Measurements from ENCODE around the gene TARS3.
A peak's percentile ranks its signal among the peaks of the same experiment; 100 is the strongest.

The TARS3 gene

DNA sequence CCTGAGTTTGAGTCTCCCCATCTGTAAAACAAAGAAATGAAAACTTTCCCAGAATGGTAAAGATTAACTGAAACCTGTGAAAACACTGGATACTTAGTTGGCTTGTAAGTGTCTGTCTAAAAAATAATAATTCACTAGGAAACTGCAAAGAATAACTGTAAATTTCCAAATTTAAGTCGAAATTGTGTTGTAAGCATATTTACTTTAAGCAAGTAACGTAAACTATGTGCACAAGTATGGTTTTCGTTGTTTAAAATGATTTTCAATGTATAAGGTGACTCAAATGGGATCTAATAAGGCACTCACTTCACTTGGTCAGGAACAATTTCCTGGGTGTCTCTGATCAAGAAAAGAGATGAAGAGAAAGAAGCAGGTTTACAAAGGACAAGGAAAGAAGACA lies 8.5 kb upstream of the TARS3 start:
- Histone ChIP-seq H3K9me3 (ENCODE audit: control insufficient read depth in 2 of 2, low read length in 2 of 2) (no peaks in the 10 kb centered on the region), H3K4me3 (ENCODE audit: low read length in 2 of 2) (no peak overlapping the region), H3K9ac (ENCODE audit: low read length in 2 of 2) (no peak overlapping the region), H3K4me1 (ENCODE audit: control insufficient read depth, insufficient read depth, low read length) (no peaks in the 10 kb centered on the region), H3K27ac (ENCODE audit: low read length) (no peak overlapping the region), H3K27me3 (ENCODE audit: control insufficient read depth in 1 of 2, insufficient read depth in 2 of 2, low read length in 2 of 2) (no peaks in the 10 kb centered on the region), H3K36me3 (ENCODE audit: control insufficient read depth in 2 of 2, insufficient read depth in 2 of 2, low read length in 2 of 2) (no peaks in the 10 kb centered on the region)

DNA sequence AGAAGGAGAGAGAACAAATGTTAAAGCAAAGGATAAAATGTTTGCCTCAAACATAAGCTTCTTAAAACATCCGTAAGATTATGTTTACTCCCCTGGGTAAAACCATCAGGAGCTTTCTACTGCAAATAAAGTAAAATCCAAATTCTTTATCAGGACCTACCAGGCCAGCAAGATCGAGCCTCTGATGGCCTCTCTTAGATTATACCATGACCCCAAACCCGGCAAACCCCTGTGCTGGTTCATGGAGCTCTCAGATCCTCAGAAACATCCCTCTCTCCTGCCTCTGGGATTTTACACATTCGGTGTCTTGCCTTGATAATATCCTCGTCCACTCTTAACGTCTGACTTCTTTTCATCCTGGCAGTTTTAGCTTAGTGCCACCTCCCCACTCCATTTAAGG lies 7.5 kb upstream of the TARS3 start:
- Histone ChIP-seq H3K4me3 (ENCODE audit: low read length in 2 of 2) (no peak overlapping the region), H3K27me3 (ENCODE audit: control insufficient read depth in 1 of 2, insufficient read depth in 2 of 2, low read length in 2 of 2) (no peaks in the 10 kb centered on the region), H3K9me3 (ENCODE audit: control insufficient read depth in 2 of 2, low read length in 2 of 2) (no peaks in the 10 kb centered on the region), H3K4me1 (ENCODE audit: control insufficient read depth, insufficient read depth, low read length) (no peaks in the 10 kb centered on the region), H3K27ac (ENCODE audit: low read length) (no peak overlapping the region), H3K9ac (ENCODE audit: low read length in 2 of 2) (no peak overlapping the region), H3K36me3 (ENCODE audit: control insufficient read depth in 2 of 2, insufficient read depth in 2 of 2, low read length in 2 of 2) (no peaks in the 10 kb centered on the region)

DNA sequence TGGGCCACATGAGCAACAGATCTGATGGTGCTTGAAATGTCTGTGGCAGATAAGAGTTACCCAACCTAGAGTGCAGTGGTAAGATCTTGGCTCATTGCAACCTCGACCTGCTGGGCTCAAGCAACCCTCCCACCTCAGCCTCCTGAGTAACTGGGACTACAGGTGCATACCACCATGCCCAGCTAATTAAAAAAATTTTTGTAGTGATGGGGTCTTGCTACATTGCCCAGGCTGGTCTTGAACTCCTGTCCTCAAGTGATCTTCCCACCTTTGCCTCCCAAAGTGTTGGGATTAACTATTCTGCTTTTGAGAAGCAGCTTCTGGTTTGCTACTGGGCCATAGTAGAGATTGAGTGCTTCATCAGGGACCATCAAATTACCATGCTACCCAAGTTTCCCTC lies 2.9 kb upstream of the TARS3 start:
- Histone ChIP-seq H3K27me3 (ENCODE audit: control insufficient read depth in 1 of 2, insufficient read depth in 2 of 2, low read length in 2 of 2) (no peaks in the 10 kb centered on the region), H3K4me3 (ENCODE audit: low read length in 2 of 2) (no peak overlapping the region), H3K9ac (ENCODE audit: low read length in 2 of 2) (no peak overlapping the region), H3K4me1 (ENCODE audit: control insufficient read depth, insufficient read depth, low read length) (peaks cover 8% of the 10 kb centered on the region), H3K27ac (ENCODE audit: low read length) (no peak overlapping the region), H3K9me3 (ENCODE audit: control insufficient read depth in 2 of 2, low read length in 2 of 2) (no peaks in the 10 kb centered on the region), H3K36me3 (ENCODE audit: control insufficient read depth in 2 of 2, insufficient read depth in 2 of 2, low read length in 2 of 2) (no peaks in the 10 kb centered on the region)

DNA sequence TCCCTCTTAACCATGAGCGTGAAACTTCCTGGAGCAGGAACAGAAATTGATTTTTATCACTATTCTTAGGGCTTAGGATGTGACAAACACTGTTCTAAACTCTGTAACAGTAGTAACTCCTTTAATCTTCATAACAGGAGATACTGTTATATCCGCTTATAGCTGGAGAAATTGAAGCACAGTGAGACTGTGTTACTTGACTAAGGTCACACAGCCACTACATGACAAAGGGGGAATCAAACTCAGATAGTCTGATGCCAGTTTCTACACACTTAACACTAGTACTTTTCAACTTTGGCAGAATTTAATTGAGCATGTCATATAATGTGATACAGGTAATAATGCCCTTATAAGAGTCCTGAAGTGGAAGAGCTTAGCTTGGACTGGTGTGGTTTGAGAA lies 800 bp upstream of the TARS3 start:
- Histone ChIP-seq H3K4me1 (ENCODE audit: control insufficient read depth, insufficient read depth, low read length) (peaks cover 8% of the 10 kb centered on the region), H3K27me3 (ENCODE audit: control insufficient read depth in 1 of 2, insufficient read depth in 2 of 2, low read length in 2 of 2) (no peaks in the 10 kb centered on the region), H3K36me3 (ENCODE audit: control insufficient read depth in 2 of 2, insufficient read depth in 2 of 2, low read length in 2 of 2) (peaks cover 5 to 11% of the 10 kb centered on the region in 2 donors), H3K27ac (ENCODE audit: low read length) (no peak overlapping the region), H3K9ac (ENCODE audit: low read length in 2 of 2) (no peak overlapping the region), H3K9me3 (ENCODE audit: control insufficient read depth in 2 of 2, low read length in 2 of 2) (no peaks in the 10 kb centered on the region), H3K4me3 (ENCODE audit: low read length in 2 of 2) (peak overlapping the region in 1 of 2 donors; percentile 71)

DNA sequence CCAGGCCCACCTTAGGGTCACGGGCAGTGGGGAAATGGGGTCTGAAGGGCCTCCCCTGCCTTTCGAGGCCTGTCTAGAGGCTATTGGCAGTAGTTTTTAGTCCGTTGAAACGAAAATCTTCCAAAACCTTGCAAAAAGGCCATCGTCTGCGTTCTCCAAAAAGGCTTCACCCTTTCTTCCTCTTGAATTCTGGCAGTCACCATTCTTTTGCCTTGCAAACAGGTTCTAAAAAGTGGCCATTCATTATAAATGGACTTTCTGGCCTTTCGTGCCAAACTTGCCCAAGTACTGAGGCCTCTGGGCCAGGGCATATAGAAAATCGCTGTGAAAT lies 367 bp upstream of the TARS3 start:
- no peaks in the 10 kb centered on the region for H3K27me3 ChIP-seq (ENCODE audit: control insufficient read depth in 1 of 2, insufficient read depth in 2 of 2, low read length in 2 of 2)
- H3K4me1 ChIP-seq (ENCODE audit: control insufficient read depth, insufficient read depth, low read length) = peaks cover 8% of the 10 kb centered on the region
- no peak overlapping the region for H3K27ac ChIP-seq (ENCODE audit: low read length)
- no peaks in the 10 kb centered on the region for H3K9me3 ChIP-seq (ENCODE audit: control insufficient read depth in 2 of 2, low read length in 2 of 2)
- H3K9ac ChIP-seq (ENCODE audit: low read length in 2 of 2) = no peak overlapping the region
- H3K4me3 ChIP-seq (ENCODE audit: low read length in 2 of 2) = peak overlapping the region; percentile 46 to 71
- H3K36me3 ChIP-seq (ENCODE audit: control insufficient read depth in 2 of 2, insufficient read depth in 2 of 2, low read length in 2 of 2) = peaks cover 9 to 14% of the 10 kb centered on the region in 2 donors

DNA sequence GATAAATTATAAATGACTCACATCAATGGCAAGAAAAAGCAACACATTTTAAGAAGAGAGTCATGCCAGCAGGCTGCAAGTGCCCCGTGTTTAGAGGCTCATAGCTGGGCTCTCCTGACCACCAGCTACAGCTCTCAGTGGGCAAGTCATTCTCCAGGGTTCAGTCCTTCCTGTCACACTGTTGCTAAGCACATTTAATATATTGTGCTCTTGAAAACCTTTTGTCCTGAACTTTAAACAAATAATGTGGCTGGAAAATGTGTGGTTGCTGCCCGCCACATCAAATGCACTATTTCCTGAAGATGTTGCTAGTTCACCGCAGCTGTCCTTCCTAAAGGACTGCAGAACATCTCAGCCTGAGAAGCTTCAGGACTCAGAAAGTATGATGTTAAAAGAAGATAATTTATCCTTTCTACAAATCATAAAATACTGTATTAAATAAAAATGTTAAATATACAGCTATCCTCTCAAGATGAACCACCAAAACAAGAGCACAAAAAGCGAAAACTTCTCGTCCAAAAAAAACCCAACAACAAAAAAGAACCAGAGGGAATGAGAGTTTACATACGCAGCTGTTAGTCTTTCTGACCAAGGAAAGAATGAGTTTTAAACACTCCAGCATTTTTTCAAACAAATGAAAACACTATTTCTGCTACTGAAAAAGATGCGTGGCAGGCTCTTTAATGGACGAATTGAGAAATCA lies 951 bp downstream of the TARS3 start:
- H3K36me3 ChIP-seq (ENCODE audit: control insufficient read depth in 2 of 2, insufficient read depth in 2 of 2, low read length in 2 of 2) = peaks cover 20 to 26% of the 10 kb centered on the region in 2 donors
- peak overlapping the region; percentile 52 to 83 for H3K9ac ChIP-seq (ENCODE audit: low read length in 2 of 2)
- H3K27ac ChIP-seq (ENCODE audit: low read length) = peak overlapping the region; percentile 60
- H3K27me3 ChIP-seq (ENCODE audit: control insufficient read depth in 1 of 2, insufficient read depth in 2 of 2, low read length in 2 of 2) = no peaks in the 10 kb centered on the region
- H3K9me3 ChIP-seq (ENCODE audit: control insufficient read depth in 2 of 2, low read length in 2 of 2) = no peaks in the 10 kb centered on the region
- H3K4me3 ChIP-seq (ENCODE audit: low read length in 2 of 2) = peak overlapping the region; percentile 80 to 94
- peaks cover 8% of the 10 kb centered on the region for H3K4me1 ChIP-seq (ENCODE audit: control insufficient read depth, insufficient read depth, low read length)

DNA sequence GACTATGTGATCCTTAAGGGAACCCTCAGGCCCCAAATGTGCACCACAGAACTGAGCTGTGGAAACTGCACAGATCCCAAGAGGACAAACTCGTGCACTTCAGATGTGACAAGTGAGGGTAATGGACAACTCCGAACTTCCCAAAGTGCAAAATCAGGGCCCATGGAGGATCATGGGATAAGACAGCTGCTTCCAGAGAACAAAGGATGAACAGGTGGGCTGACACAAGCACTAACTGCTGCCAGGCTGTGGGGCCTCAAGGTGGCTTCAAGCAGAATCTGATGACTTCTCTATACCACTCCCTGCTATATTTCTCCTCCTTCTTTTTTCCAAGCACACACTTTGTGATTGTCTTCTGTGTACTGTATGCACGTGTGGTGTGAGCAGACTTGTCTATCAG lies 5.4 kb downstream of the TARS3 start:
- Histone ChIP-seq H3K4me1 (ENCODE audit: control insufficient read depth, insufficient read depth, low read length) (peaks cover 5% of the 10 kb centered on the region), H3K36me3 (ENCODE audit: control insufficient read depth in 2 of 2, insufficient read depth in 2 of 2, low read length in 2 of 2) (peaks cover 31 to 34% of the 10 kb centered on the region in 2 donors), H3K27me3 (ENCODE audit: control insufficient read depth in 1 of 2, insufficient read depth in 2 of 2, low read length in 2 of 2) (no peaks in the 10 kb centered on the region), H3K9me3 (ENCODE audit: control insufficient read depth in 2 of 2, low read length in 2 of 2) (no peaks in the 10 kb centered on the region), H3K4me3 (ENCODE audit: low read length in 2 of 2) (no peak overlapping the region), H3K9ac (ENCODE audit: low read length in 2 of 2) (no peak overlapping the region), H3K27ac (ENCODE audit: low read length) (no peak overlapping the region)

DNA sequence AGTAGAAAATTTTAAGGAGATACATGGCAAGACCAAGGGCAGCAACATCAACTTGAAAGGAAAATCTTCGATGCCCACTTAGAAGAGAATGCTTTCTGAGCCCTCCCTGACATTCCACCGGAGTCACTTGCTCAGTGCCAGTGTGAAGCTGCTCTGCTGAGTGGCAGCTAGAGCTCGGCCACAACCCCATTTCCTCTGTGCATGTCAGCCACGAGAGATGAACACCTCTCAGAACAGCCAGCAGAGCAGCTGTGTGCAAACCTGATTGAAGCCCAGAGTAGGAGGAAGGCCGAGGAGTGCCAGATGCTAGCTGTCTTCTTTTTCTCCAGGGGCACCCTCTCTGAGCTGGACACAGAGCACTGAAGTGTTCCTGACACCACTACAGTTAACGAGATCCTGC lies 12.2 kb downstream of the TARS3 start:
- Histone ChIP-seq H3K27ac (ENCODE audit: low read length) (no peak overlapping the region), H3K27me3 (ENCODE audit: control insufficient read depth in 1 of 2, insufficient read depth in 2 of 2, low read length in 2 of 2) (no peaks in the 10 kb centered on the region), H3K36me3 (ENCODE audit: control insufficient read depth in 2 of 2, insufficient read depth in 2 of 2, low read length in 2 of 2) (peaks cover 29 to 49% of the 10 kb centered on the region in 2 donors), H3K9ac (ENCODE audit: low read length in 2 of 2) (no peak overlapping the region), H3K9me3 (ENCODE audit: control insufficient read depth in 2 of 2, low read length in 2 of 2) (no peaks in the 10 kb centered on the region), H3K4me1 (ENCODE audit: control insufficient read depth, insufficient read depth, low read length) (no peaks in the 10 kb centered on the region), H3K4me3 (ENCODE audit: low read length in 2 of 2) (no peak overlapping the region)

DNA sequence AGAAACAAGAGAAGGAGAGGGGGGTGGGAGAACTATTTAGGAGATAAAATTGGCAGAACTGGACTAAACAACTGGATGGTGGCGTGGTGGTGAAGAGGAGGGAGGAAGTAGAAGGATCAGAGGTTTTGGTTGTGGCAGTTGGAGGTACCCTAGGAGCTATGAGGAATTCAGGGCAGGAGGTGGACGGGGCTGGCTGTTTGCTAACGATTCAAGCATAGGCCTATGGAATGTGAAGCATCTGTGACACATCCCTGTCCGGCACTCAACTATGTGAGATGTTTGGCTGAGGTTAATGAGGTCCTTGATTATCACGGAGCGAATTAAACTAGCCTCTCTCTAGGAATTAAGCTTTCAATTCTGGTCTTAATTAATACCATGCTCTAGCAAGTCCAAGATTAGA lies 13.5 kb downstream of the TARS3 start:
- H3K9ac ChIP-seq (ENCODE audit: low read length in 2 of 2) = no peak overlapping the region
- H3K9me3 ChIP-seq (ENCODE audit: control insufficient read depth in 2 of 2, low read length in 2 of 2) = no peaks in the 10 kb centered on the region
- no peaks in the 10 kb centered on the region for H3K27me3 ChIP-seq (ENCODE audit: control insufficient read depth in 1 of 2, insufficient read depth in 2 of 2, low read length in 2 of 2)
- H3K36me3 ChIP-seq (ENCODE audit: control insufficient read depth in 2 of 2, insufficient read depth in 2 of 2, low read length in 2 of 2) = peaks cover 33 to 50% of the 10 kb centered on the region in 2 donors
- H3K27ac ChIP-seq (ENCODE audit: low read length) = no peak overlapping the region
- no peaks in the 10 kb centered on the region for H3K4me1 ChIP-seq (ENCODE audit: control insufficient read depth, insufficient read depth, low read length)
- H3K4me3 ChIP-seq (ENCODE audit: low read length in 2 of 2) = no peak overlapping the region

DNA sequence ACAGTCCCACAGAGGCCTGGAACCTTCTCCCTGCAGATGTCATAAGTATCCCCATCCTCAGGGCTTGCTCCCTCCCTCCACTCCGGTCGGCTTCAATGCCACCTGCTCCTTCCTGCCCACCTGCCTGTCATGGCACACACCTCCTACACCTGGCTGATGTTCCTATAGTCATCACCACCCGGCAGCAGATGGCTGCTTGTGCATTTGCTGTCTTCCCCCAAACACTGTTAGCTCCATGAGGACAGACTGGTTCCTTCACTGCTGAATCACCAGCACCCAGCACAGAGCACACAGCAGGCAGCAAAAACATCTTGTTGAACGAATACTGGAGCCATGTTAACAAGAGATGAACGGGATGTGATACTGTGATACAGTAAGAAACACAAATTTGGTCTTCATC lies 14.8 kb downstream of the TARS3 start:
- no peaks in the 10 kb centered on the region for H3K9me3 ChIP-seq (ENCODE audit: control insufficient read depth in 2 of 2, low read length in 2 of 2)
- no peaks in the 10 kb centered on the region for H3K4me1 ChIP-seq (ENCODE audit: control insufficient read depth, insufficient read depth, low read length)
- no peaks in the 10 kb centered on the region for H3K27me3 ChIP-seq (ENCODE audit: control insufficient read depth in 1 of 2, insufficient read depth in 2 of 2, low read length in 2 of 2)
- no peak overlapping the region for H3K27ac ChIP-seq (ENCODE audit: low read length)
- no peak overlapping the region for H3K9ac ChIP-seq (ENCODE audit: low read length in 2 of 2)
- peaks cover 39 to 52% of the 10 kb centered on the region in 2 donors for H3K36me3 ChIP-seq (ENCODE audit: control insufficient read depth in 2 of 2, insufficient read depth in 2 of 2, low read length in 2 of 2)
- H3K4me3 ChIP-seq (ENCODE audit: low read length in 2 of 2) = no peak overlapping the region

DNA sequence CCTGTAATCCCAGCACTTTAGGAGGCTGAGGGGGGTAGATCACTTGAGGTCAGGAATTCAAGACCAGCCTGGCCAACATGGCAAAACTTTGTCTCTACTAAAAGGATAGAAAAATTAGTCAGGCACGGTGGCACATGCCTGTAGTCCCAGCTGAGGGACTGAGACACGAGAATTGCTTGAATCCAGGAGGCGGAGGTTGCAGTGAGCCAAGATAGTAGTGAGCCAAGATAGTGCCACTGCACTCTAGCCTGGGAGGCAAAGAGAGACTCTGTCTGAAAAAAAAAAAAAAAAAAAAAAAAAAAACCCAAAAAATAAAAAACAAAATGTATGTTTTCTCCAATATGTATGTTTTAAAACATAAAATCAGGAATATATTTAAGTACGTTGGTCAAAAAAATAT lies 16.3 kb downstream of the TARS3 start:
- Histone ChIP-seq H3K36me3 (ENCODE audit: control insufficient read depth in 2 of 2, insufficient read depth in 2 of 2, low read length in 2 of 2) (peaks cover 32 to 48% of the 10 kb centered on the region in 2 donors), H3K27ac (ENCODE audit: low read length) (no peak overlapping the region), H3K9ac (ENCODE audit: low read length in 2 of 2) (no peak overlapping the region), H3K9me3 (ENCODE audit: control insufficient read depth in 2 of 2, low read length in 2 of 2) (no peaks in the 10 kb centered on the region), H3K4me3 (ENCODE audit: low read length in 2 of 2) (no peak overlapping the region), H3K27me3 (ENCODE audit: control insufficient read depth in 1 of 2, insufficient read depth in 2 of 2, low read length in 2 of 2) (no peaks in the 10 kb centered on the region), H3K4me1 (ENCODE audit: control insufficient read depth, insufficient read depth, low read length) (no peaks in the 10 kb centered on the region)

Data from stomach smooth muscle (tissue), 2 donors.